ENCODE results near the gene CELSR2.

CELSR2 gene

GRCh38 chr1:109251277-109252166 lies 2.2 kb downstream of the CELSR2 start:
- DNase-seq (ENCODE audit: low read depth in 2 of 2) = no peak

GRCh38 chr1:109252167-109252892 lies 3.0 kb downstream of the CELSR2 start:
- no peak for DNase-seq (ENCODE audit: low read depth in 2 of 2)

GRCh38 chr1:109252893-109253802 lies 3.8 kb downstream of the CELSR2 start:
- no peak for DNase-seq (ENCODE audit: low read depth in 2 of 2)

- DNase-seq (ENCODE audit: low read depth in 2 of 2) = no peak
Measured at GRCh38 chr1:109253803-109254620, 4.7 kb downstream of the CELSR2 start.

- DNase-seq (ENCODE audit: low read depth in 2 of 2) = no peak
Measured at GRCh38 chr1:109254621-109255096, 5.3 kb downstream of the CELSR2 start.

- no peak for DNase-seq (ENCODE audit: low read depth in 2 of 2)
Measured at GRCh38 chr1:109255097-109255651, 5.8 kb downstream of the CELSR2 start.

- no peak for DNase-seq (ENCODE audit: low read depth in 2 of 2)
Measured at GRCh38 chr1:109255678-109256077, 6.3 kb downstream of the CELSR2 start.

GRCh38 chr1:109256085-109256484 lies 6.7 kb downstream of the CELSR2 start:
- DNase-seq (ENCODE audit: low read depth in 2 of 2) = no peak

GRCh38 chr1:109256971-109257681 lies 7.8 kb downstream of the CELSR2 start:
- no peak for DNase-seq (ENCODE audit: low read depth in 2 of 2)

GRCh38 chr1:109257682-109258421 lies 8.5 kb downstream of the CELSR2 start:
- no peak for DNase-seq (ENCODE audit: low read depth in 2 of 2)

- DNase-seq (ENCODE audit: low read depth in 2 of 2) = no peak
Measured at GRCh38 chr1:109258481-109259466, 9.4 kb downstream of the CELSR2 start.

- no peak for DNase-seq (ENCODE audit: low read depth in 2 of 2)
Measured at GRCh38 chr1:109259674-109260557, 10.6 kb downstream of the CELSR2 start.

- no peak for DNase-seq (ENCODE audit: low read depth in 2 of 2)
Measured at GRCh38 chr1:109261006-109261405, 11.7 kb downstream of the CELSR2 start.

GRCh38 chr1:109261578-109261977 lies 12.2 kb downstream of the CELSR2 start:
- no peak for DNase-seq (ENCODE audit: low read depth in 2 of 2)

- no peak for DNase-seq (ENCODE audit: low read depth in 2 of 2)
Measured at GRCh38 chr1:109262231-109263055, 13.1 kb downstream of the CELSR2 start.

- no peak for DNase-seq (ENCODE audit: low read depth in 2 of 2)
Measured at GRCh38 chr1:109263234-109263596, 13.9 kb downstream of the CELSR2 start.

Measured in stimulated activated CD4-positive, alpha-beta T cell treated with anti-CD3 and anti-CD28 coated beads, Interleukin-1b, Interleukin-23, amount 100 ng/mL, for 1 hour (primary cell).